Fibroblast of mammary gland (primary cell): ENCODE data around the gene AGK.

Experiments
- DNase-seq: peaks from one replicate; pipeline ENCODE4 v3.0.0-alpha.2; 2010; ENCODE audit warnings: low read depth
- H3K4me3 ChIP-seq: 2 replicates; pipeline ENCODE4 v1.5.1; 2011; ENCODE audit warnings: low read depth, mild to moderate bottlenecking, low read length, moderate library complexity; ENCODE audit not compliant: control insufficient read depth
- CTCF ChIP-seq: conservative IDR thresholded peaks from 2 replicates; pipeline ENCODE4 v1.5.1; 2011; ENCODE audit warnings: low read depth, low read length, inconsistent platforms; ENCODE audit not compliant: control insufficient read depth, insufficient read depth

Gene AGK

GRCh38 chr7:141704112-141704511 is 152.9 kb downstream of the AGK start:
- TF ChIP-seq CTCF: no peak
- DNase-seq: no peak
- no peak overlapping the region for H3K4me3 ChIP-seq

GRCh38 chr7:141704741-141705140 is 153.5 kb downstream of the AGK start:
- H3K4me3 ChIP-seq: no peak overlapping the region
- peak; percentile 27 for DNase-seq
- no peak for TF ChIP-seq CTCF
